ENCODE measurements around the gene COL15A1.
A peak's percentile ranks its signal among the peaks of the same experiment; 100 is the strongest.
"Not testable (repeated sequence)": the region's sequence is repeated elsewhere in the genome, so short reads cannot be mapped to it uniquely, and the experiment has no call there.

The COL15A1 gene

GRCh38 chr9:99079542-99079941, 135.8 kb downstream of the COL15A1 start:
- no peak for DNase-seq (ENCODE audit: low read depth in 2 of 2)

- DNase-seq (ENCODE audit: low read depth in 2 of 2): no peak
Measured at GRCh38 chr9:99083051-99083450, 139.3 kb downstream of the COL15A1 start.

GRCh38 chr9:99085949-99086948, 142.5 kb downstream of the COL15A1 start:
- no peak for DNase-seq (ENCODE audit: low read depth in 2 of 2)

- no peak for DNase-seq (ENCODE audit: low read depth in 2 of 2)
Measured at GRCh38 chr9:99087462-99087861, 143.8 kb downstream of the COL15A1 start.

GRCh38 chr9:99090336-99091130, 146.8 kb downstream of the COL15A1 start:
- DNase-seq (ENCODE audit: low read depth in 2 of 2): no peak

- DNase-seq (ENCODE audit: low read depth in 2 of 2): no peak
Measured at GRCh38 chr9:99092643-99093491, 149.2 kb downstream of the COL15A1 start.

- DNase-seq (ENCODE audit: low read depth in 2 of 2): no peak
Measured at GRCh38 chr9:99093492-99093791, 149.7 kb downstream of the COL15A1 start.

- no peak for DNase-seq (ENCODE audit: low read depth in 2 of 2)
Measured at GRCh38 chr9:99095565-99095964, 151.9 kb downstream of the COL15A1 start.

GRCh38 chr9:99096409-99096808, 152.7 kb downstream of the COL15A1 start:
- DNase-seq (ENCODE audit: low read depth in 2 of 2): no peak

- DNase-seq (ENCODE audit: low read depth in 2 of 2): not testable (repeated sequence)
Measured at GRCh38 chr9:99099806-99100585, 156.3 kb downstream of the COL15A1 start.

GRCh38 chr9:99101271-99101670, 157.6 kb downstream of the COL15A1 start:
- no peak for DNase-seq (ENCODE audit: low read depth in 2 of 2)

- DNase-seq (ENCODE audit: low read depth in 2 of 2): no peak
Measured at GRCh38 chr9:99101812-99102211, 158.1 kb downstream of the COL15A1 start.

- DNase-seq (ENCODE audit: low read depth in 2 of 2): no peak
Measured at GRCh38 chr9:99103054-99103895, 159.6 kb downstream of the COL15A1 start.

GRCh38 chr9:99103901-99104458, 160.3 kb downstream of the COL15A1 start:
- DNase-seq (ENCODE audit: low read depth in 2 of 2): no peak

- DNase-seq (ENCODE audit: low read depth in 2 of 2): peak; percentile 82 to 85
Measured at GRCh38 chr9:99104459-99105151, 160.9 kb downstream of the COL15A1 start, which contains the start of gene TGFBR1. Gene TGFBR1, plus strand, starts transcription at chr9:99105113. Its CDS starts 93 bp downstream, at chr9:99105206.

- DNase-seq (ENCODE audit: low read depth in 2 of 2): peak; percentile 31 to 38
Measured at GRCh38 chr9:99105152-99106043, 161.7 kb downstream of the COL15A1 start.

- DNase-seq (ENCODE audit: low read depth in 2 of 2): no peak
Measured at GRCh38 chr9:99106044-99106375, 162.3 kb downstream of the COL15A1 start.

- no peak for DNase-seq (ENCODE audit: low read depth in 2 of 2)
Measured at GRCh38 chr9:99107421-99107820, 163.7 kb downstream of the COL15A1 start.

Measured in fibroblast of skin of left biceps (primary cell).